Lower leg skin (tissue), 3 donors: ENCODE data around the gene MAMSTR.

Experiments
- POLR2A ChIP-seq, 2 donors: fragments of 450-650 bp; IDR thresholded peaks; one replicate each; pipeline ENCODE4 v1.6.1; 2016 to 2017; ENCODE audit warnings: antibody characterized with exemption in 2 of 2, mild to moderate bottlenecking in 1 of 2, moderate library complexity in 1 of 2
- TF ChIP-seq, protein P1 (sequence below), 3 donors: fragments of 450-650 bp; IDR thresholded peaks; one replicate each; pipeline ENCODE4 v1.5.1; 2016; ENCODE audit warnings: antibody characterized with exemption in 3 of 3, mild to moderate bottlenecking in 3 of 3, moderate library complexity in 2 of 3

DNA sequence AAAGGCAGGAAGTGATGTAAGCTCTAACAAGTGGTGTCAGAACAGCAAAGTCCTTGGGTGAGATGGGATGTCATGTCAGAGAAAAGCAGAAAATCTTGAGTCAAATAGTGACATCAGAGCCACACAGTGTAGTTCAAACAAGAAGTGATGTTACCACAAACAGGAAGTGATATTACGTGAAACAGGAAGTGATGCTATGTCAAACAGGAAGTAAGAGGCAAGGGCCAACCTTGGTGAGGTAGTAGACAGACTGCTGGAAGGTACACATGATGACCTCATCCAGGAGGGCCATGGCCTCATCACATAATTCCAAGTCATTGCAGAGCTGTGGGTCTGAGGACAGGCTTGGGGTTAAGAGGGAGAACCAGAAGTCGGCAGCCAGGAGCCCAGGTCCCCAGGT lies 7.0 kb upstream of the MAMSTR start:
- TF ChIP-seq, protein P1, sequence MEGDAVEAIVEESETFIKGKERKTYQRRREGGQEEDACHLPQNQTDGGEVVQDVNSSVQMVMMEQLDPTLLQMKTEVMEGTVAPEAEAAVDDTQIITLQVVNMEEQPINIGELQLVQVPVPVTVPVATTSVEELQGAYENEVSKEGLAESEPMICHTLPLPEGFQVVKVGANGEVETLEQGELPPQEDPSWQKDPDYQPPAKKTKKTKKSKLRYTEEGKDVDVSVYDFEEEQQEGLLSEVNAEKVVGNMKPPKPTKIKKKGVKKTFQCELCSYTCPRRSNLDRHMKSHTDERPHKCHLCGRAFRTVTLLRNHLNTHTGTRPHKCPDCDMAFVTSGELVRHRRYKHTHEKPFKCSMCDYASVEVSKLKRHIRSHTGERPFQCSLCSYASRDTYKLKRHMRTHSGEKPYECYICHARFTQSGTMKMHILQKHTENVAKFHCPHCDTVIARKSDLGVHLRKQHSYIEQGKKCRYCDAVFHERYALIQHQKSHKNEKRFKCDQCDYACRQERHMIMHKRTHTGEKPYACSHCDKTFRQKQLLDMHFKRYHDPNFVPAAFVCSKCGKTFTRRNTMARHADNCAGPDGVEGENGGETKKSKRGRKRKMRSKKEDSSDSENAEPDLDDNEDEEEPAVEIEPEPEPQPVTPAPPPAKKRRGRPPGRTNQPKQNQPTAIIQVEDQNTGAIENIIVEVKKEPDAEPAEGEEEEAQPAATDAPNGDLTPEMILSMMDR (IDR thresholded peaks at IDR 0.05): no peak
- TF ChIP-seq POLR2A (IDR thresholded peaks at IDR 0.05): no peak
